GM23338 (cell line): ENCODE measurements around the gene ITGB2. TPM values are rescaled to one million over a fixed set of nuclear protein-coding genes. Genes with fewer than 3 reads are reported as not detected.

Experiments used
- ATAC-seq: fragments of 200-7000 bp; cut with Tn5 transposase; 3 replicates; pipeline ENCODE4 v1.9.1; 2020
- DNase-seq: peaks from one replicate; pipeline ENCODE4 v3.0.0-alpha.2; 2015; ENCODE audit warnings: low spot score
- H2AFZ ChIP-seq: fragments of 200-600 bp; sonication (generic); 2 replicates; pipeline ENCODE4 v1.8.0; 2016; ENCODE audit warnings: antibody characterized with exemption, mild to moderate bottlenecking, moderate library complexity
- H3F3A ChIP-seq: fragments of 200-600 bp; sonication (generic); replicated peaks from 2 replicates; pipeline ENCODE4 v1.8.0; 2017; ENCODE audit warnings: antibody characterized with exemption, mixed run types, low read depth
- H3K27ac ChIP-seq: fragments of 200-600 bp; sonication (generic); 2 replicates; pipeline ENCODE4 v1.6.1; 2016; ENCODE audit warnings: low read depth
- H3K27me3 ChIP-seq: fragments of 200-600 bp; sonication (generic); 2 replicates; pipeline ENCODE4 v1.8.0; 2016; ENCODE audit warnings: mild to moderate bottlenecking, mixed run types, moderate library complexity; ENCODE audit not compliant: insufficient read depth
- H3K36me3 ChIP-seq: fragments of 200-600 bp; sonication (generic); 2 replicates; pipeline ENCODE4 v1.8.0; 2016; ENCODE audit warnings: mild to moderate bottlenecking; ENCODE audit not compliant: insufficient read depth
- H3K4me1 ChIP-seq: fragments of 200-600 bp; sonication (generic); 2 replicates; pipeline ENCODE4 v1.8.0; 2016; ENCODE audit warnings: mild to moderate bottlenecking, moderate library complexity; ENCODE audit not compliant: insufficient read depth
- H3K4me2 ChIP-seq: fragments of 200-600 bp; sonication (generic); 2 replicates; pipeline ENCODE4 v1.7.1; 2017; ENCODE audit warnings: mixed run types
- H3K4me3 ChIP-seq: fragments of 200-600 bp; sonication (generic); 2 replicates; pipeline ENCODE4 v1.6.1; 2016; ENCODE audit warnings: mixed run types
- H3K79me2 ChIP-seq: fragments of 200-600 bp; sonication (generic); replicated peaks from 2 replicates; pipeline ENCODE4 v1.8.0; 2017; ENCODE audit warnings: mild to moderate bottlenecking; ENCODE audit not compliant: insufficient read depth
- H3K9me2 ChIP-seq: fragments of 200-600 bp; sonication (generic); 2 replicates; pipeline ENCODE4 v1.8.0; 2017; ENCODE audit not compliant: insufficient read depth
- H4K20me1 ChIP-seq: fragments of 200-600 bp; sonication (generic); replicated peaks from 2 replicates; pipeline ENCODE4 v1.8.0; 2017; ENCODE audit warnings: mild to moderate bottlenecking; ENCODE audit not compliant: insufficient read depth
- H3K27ac Mint-ChIP-seq: 2 replicates; pipeline ENCODE4 v1.8.0; 2020; ENCODE audit warnings: inconsistent platforms, mild to moderate bottlenecking, moderate library complexity, mixed read lengths
- H3K27me3 Mint-ChIP-seq: 3 replicates; pipeline ENCODE4 v1.8.0; 2022; ENCODE audit warnings: low read depth, mild to moderate bottlenecking, moderate library complexity, mixed read lengths, inconsistent platforms; ENCODE audit not compliant: insufficient read depth, poor library complexity
- H3K36me3 Mint-ChIP-seq: 3 replicates; pipeline ENCODE4 v1.8.0; 2021; ENCODE audit warnings: low read depth, mild to moderate bottlenecking, inconsistent platforms, moderate library complexity, mixed read lengths
- H3K4me1 Mint-ChIP-seq: 3 replicates; pipeline ENCODE4 v1.8.0; 2020; ENCODE audit warnings: mild to moderate bottlenecking, inconsistent platforms, mixed read lengths
- H3K4me3 Mint-ChIP-seq: 3 replicates; pipeline ENCODE4 v1.8.0; 2021; ENCODE audit warnings: moderate library complexity, mild to moderate bottlenecking, inconsistent platforms, mixed read lengths
- H3K9me3 Mint-ChIP-seq: 3 replicates; pipeline ENCODE4 v1.8.0; 2020; ENCODE audit warnings: moderate library complexity, mild to moderate bottlenecking, inconsistent platforms, mixed read lengths
- CREB1 ChIP-seq: fragments of 250-450 bp; sonication (Bioruptor Pico); IDR thresholded peaks from 2 replicates; pipeline ENCODE4 v1.5.0; 2020; ENCODE audit warnings: low read depth, mild to moderate bottlenecking, moderate library complexity
- CTCF ChIP-seq, 2 experiments: fragments of 200-600 bp in 1 of 2; sonication (generic) in 1 of 2; conservative IDR thresholded peaks; 2 replicates each; pipeline versions ENCODE4 v1.5.1 to v1.6.1; 2016 to 2017; ENCODE audit warnings: antibody characterized with exemption in 2 of 2, low read depth in 2 of 2, mild to moderate bottlenecking in 2 of 2, moderate library complexity in 1 of 2
- EZH2 ChIP-seq: fragments of 200-600 bp; sonication (generic); IDR thresholded peaks from one replicate; pipeline ENCODE4 v1.8.0; 2017; ENCODE audit warnings: antibody characterized with exemption, mild to moderate bottlenecking, low read depth; ENCODE audit not compliant: unreplicated experiment
- EZH2phosphoT487 ChIP-seq: fragments of 200-600 bp; sonication (generic); IDR thresholded peaks from one replicate; pipeline ENCODE4 v1.8.1; 2018; ENCODE audit warnings: antibody characterized with exemption; ENCODE audit not compliant: unreplicated experiment
- JUNB ChIP-seq: IDR thresholded peaks from one replicate; pipeline ENCODE4 v1.6.1; 2016; ENCODE audit warnings: antibody characterized with exemption; ENCODE audit not compliant: unreplicated experiment
- NANOG ChIP-seq: IDR thresholded peaks from 2 replicates; pipeline ENCODE4 v1.6.1; 2016; ENCODE audit warnings: antibody characterized with exemption, borderline replicate concordance
- POLR2AphosphoS5 ChIP-seq: IDR thresholded peaks from 2 replicates; pipeline ENCODE4 v1.6.1; 2016; ENCODE audit warnings: antibody characterized with exemption, low read depth
- REST ChIP-seq: IDR thresholded peaks from one replicate; pipeline ENCODE4 v1.6.1; 2018; ENCODE audit warnings: antibody characterized with exemption; ENCODE audit not compliant: unreplicated experiment
- STAT1 ChIP-seq: IDR thresholded peaks from one replicate; pipeline ENCODE4 v1.6.1; 2016; ENCODE audit warnings: antibody characterized with exemption; ENCODE audit not compliant: unreplicated experiment
- ZNF114 ChIP-seq: fragments of 250-450 bp; sonication (Bioruptor Pico); IDR thresholded peaks from 2 replicates; pipeline ENCODE4 v1.5.0; 2020; ENCODE audit warnings: mild to moderate bottlenecking, moderate library complexity
- ZNF331 ChIP-seq: fragments of 250-450 bp; sonication (Bioruptor Pico); IDR thresholded peaks from 2 replicates; pipeline ENCODE4 v1.5.0; 2020; ENCODE audit warnings: low read depth, mild to moderate bottlenecking, moderate library complexity
- polyA plus RNA-seq: library from polyadenylated mRNA; unstranded; fragments of >200 nt; fragmentation: Nextera tagmentation; extraction: Ambion mirVana; gene quantifications from 2 replicates; pipeline ENCODE4 v1.2.1, GENCODE V29; 2016
- total RNA-seq: library from RNA; depleted of rRNA; stranded (reverse); fragments of >200 nt; shearing (Covaris generic); gene quantifications from 2 replicates; pipeline ENCODE4 v1.2.3, GENCODE V29; 2014
- TF ChIP-seq, protein P1 (sequence below): fragments of 250-450 bp; sonication (Bioruptor Pico); IDR thresholded peaks from 2 replicates; pipeline ENCODE4 v1.5.0; 2020; ENCODE audit warnings: mild to moderate bottlenecking, moderate library complexity
- TF ChIP-seq, protein P2 (sequence below): IDR thresholded peaks from 2 replicates; pipeline ENCODE4 v1.6.1; 2016; ENCODE audit warnings: antibody characterized with exemption

ITGB2 gene
- total and polyA plus RNA-seq, 2 experiments from 2014 or later = 0.44 to 0.63 TPM

DNA sequence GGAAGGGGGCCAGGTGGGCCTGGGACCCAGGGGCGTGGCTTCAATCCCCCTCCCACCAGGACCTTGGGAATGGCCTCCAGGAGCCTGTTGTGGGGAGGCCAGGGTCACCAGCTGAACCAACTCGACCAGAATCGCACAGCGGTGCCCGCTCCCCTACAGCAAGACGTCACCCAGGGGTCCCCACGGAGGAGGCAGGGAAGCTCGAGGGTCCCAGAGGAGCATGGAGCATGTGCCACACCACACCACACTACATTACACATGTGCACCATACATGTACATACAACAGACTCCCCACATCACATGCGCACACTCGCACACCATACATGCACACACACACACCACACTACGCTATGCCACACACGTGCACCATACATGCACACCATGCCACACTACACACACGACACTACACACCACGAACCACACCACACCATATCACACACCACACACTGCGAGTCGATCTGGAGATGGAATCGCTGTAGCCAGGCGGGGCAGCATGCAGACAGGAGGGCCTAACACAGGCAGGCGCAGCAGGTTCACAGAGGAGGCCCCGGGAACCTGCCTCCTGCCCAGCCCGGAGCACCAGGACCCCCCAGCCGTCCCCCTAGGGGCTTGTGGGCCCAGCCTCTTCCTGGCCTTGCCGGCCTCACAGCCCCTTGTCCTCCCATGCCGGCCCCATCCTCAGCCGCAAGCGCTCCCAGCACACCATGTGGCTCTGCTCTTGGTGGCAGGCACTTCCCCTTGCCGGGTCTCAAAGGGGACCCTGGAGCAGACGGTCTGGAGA is 596 bp downstream of the ITGB2 start:
- Histone ChIP-seq H3K4me1 (peaks cover 6% of the 10 kb centered on the region; the same call in 1 of the 2 replicates), H2AFZ (peak overlapping the region; percentile 86), H3K4me2 (peak overlapping the region; percentile 75), H3K36me3 (no peaks in the 10 kb centered on the region), H4K20me1 (no peaks in the 10 kb centered on the region), H3F3A (0 out of 2 replicates have a peak, but pooled peaks cover 4% of the 10 kb centered on the region), H3K27me3 (peaks cover 81% of the 10 kb centered on the region), H3K79me2 (no peaks in the 10 kb centered on the region), H3K27ac (no peak overlapping the region), H3K9me2 (no peaks in the 10 kb centered on the region), H3K4me3 (peak overlapping the region; percentile 48)
- TF ChIP-seq, protein P1, sequence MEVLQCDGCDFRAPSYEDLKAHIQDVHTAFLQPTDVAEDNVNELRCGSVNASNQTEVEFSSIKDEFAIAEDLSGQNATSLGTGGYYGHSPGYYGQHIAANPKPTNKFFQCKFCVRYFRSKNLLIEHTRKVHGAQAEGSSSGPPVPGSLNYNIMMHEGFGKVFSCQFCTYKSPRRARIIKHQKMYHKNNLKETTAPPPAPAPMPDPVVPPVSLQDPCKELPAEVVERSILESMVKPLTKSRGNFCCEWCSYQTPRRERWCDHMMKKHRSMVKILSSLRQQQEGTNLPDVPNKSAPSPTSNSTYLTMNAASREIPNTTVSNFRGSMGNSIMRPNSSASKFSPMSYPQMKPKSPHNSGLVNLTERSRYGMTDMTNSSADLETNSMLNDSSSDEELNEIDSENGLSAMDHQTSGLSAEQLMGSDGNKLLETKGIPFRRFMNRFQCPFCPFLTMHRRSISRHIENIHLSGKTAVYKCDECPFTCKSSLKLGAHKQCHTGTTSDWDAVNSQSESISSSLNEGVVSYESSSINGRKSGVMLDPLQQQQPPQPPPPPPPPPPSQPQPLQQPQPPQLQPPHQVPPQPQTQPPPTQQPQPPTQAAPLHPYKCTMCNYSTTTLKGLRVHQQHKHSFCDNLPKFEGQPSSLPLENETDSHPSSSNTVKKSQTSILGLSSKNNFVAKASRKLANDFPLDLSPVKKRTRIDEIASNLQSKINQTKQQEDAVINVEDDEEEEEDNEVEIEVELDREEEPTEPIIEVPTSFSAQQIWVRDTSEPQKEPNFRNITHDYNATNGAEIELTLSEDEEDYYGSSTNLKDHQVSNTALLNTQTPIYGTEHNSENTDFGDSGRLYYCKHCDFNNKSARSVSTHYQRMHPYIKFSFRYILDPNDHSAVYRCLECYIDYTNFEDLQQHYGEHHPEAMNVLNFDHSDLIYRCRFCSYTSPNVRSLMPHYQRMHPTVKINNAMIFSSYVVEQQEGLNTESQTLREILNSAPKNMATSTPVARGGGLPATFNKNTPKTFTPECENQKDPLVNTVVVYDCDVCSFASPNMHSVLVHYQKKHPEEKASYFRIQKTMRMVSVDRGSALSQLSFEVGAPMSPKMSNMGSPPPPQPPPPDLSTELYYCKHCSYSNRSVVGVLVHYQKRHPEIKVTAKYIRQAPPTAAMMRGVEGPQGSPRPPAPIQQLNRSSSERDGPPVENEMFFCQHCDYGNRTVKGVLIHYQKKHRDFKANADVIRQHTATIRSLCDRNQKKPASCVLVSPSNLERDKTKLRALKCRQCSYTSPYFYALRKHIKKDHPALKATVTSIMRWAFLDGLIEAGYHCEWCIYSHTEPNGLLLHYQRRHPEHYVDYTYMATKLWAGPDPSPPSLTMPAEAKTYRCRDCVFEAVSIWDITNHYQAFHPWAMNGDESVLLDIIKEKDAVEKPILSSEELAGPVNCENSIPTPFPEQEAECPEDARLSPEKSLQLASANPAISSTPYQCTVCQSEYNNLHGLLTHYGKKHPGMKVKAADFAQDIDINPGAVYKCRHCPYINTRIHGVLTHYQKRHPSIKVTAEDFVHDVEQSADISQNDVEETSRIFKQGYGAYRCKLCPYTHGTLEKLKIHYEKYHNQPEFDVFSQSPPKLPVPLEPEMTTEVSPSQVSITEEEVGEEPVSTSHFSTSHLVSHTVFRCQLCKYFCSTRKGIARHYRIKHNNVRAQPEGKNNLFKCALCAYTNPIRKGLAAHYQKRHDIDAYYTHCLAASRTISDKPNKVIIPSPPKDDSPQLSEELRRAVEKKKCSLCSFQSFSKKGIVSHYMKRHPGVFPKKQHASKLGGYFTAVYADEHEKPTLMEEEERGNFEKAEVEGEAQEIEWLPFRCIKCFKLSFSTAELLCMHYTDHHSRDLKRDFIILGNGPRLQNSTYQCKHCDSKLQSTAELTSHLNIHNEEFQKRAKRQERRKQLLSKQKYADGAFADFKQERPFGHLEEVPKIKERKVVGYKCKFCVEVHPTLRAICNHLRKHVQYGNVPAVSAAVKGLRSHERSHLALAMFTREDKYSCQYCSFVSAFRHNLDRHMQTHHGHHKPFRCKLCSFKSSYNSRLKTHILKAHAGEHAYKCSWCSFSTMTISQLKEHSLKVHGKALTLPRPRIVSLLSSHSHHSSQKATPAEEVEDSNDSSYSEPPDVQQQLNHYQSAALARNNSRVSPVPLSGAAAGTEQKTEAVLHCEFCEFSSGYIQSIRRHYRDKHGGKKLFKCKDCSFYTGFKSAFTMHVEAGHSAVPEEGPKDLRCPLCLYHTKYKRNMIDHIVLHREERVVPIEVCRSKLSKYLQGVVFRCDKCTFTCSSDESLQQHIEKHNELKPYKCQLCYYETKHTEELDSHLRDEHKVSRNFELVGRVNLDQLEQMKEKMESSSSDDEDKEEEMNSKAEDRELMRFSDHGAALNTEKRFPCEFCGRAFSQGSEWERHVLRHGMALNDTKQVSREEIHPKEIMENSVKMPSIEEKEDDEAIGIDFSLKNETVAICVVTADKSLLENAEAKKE (CRISPR knock-in tag) = no peak
- TF ChIP-seq, protein P2, sequence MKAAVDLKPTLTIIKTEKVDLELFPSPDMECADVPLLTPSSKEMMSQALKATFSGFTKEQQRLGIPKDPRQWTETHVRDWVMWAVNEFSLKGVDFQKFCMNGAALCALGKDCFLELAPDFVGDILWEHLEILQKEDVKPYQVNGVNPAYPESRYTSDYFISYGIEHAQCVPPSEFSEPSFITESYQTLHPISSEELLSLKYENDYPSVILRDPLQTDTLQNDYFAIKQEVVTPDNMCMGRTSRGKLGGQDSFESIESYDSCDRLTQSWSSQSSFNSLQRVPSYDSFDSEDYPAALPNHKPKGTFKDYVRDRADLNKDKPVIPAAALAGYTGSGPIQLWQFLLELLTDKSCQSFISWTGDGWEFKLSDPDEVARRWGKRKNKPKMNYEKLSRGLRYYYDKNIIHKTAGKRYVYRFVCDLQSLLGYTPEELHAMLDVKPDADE = no peak
- no peak for TF ChIP-seq EZH2phosphoT487
- TF ChIP-seq EZH2 = no peak
- TF ChIP-seq REST = no peak
- TF ChIP-seq CREB1 = no peak
- TF ChIP-seq STAT1 = no peak
- no peak for TF ChIP-seq ZNF331 (CRISPR knock-in tag)
- no peak for TF ChIP-seq JUNB
- no peak for TF ChIP-seq NANOG
- no peak for TF ChIP-seq POLR2AphosphoS5
- no peak for TF ChIP-seq CTCF (conservative IDR thresholded peaks at IDR 0.05; ENCODE audit: low read depth in 2 of 2)
- no peak for TF ChIP-seq ZNF114
- Mint-ChIP-seq H3K9me3 (no peaks in the 10 kb centered on the region; the same call in 2 of the 3 replicates), H3K36me3 (no peaks in the 10 kb centered on the region), H3K27me3 (peaks cover 83% of the 10 kb centered on the region), H3K4me3 (peak overlapping the region; percentile 56), H3K27ac (no peak overlapping the region), H3K4me1 (peaks cover 12% of the 10 kb centered on the region)
- ATAC-seq = peak; percentile 11
- DNase-seq = peak; percentile 35
